Suppressor macrophage (primary cell): ENCODE measurements around the gene TANC1.

Experiments used
- DNase-seq, 4 experiments: peaks; one replicate each; pipeline ENCODE4 v3.0.0-alpha.2; 2020 to 2022

The TANC1 gene

DNA sequence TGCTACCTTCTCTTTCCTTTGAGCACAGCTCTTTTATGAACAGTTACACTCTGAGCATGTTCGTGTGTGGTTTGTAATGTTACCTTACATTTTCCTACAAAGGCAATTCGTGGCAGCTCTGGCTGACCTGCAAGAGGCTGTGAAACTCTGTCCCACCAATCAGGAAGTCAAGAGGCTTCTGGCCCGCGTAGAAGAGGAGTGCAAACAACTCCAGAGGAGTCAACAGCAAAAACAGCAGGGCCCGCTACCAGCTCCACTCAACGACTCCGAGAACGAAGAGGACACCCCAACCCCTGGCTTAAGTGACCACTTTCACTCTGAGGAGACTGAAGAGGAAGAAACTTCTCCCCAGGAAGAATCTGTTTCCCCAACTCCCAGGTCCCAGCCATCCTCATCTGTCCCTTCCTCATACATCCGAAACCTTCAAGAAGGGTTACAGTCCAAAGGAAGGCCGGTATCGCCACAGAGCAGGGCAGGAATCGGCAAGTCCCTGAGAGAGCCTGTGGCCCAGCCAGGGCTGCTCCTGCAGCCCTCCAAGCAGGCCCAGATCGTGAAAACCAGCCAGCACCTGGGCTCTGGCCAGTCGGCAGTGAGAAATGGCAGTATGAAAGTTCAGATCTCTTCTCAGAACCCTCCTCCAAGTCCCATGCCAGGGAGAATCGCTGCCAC is 261.2 kb downstream of the TANC1 start:
- no peak for DNase-seq

- no peak for DNase-seq
Observed at GRCh38 chr2:159230145-159230877, 261.9 kb downstream of the TANC1 start.

DNA sequence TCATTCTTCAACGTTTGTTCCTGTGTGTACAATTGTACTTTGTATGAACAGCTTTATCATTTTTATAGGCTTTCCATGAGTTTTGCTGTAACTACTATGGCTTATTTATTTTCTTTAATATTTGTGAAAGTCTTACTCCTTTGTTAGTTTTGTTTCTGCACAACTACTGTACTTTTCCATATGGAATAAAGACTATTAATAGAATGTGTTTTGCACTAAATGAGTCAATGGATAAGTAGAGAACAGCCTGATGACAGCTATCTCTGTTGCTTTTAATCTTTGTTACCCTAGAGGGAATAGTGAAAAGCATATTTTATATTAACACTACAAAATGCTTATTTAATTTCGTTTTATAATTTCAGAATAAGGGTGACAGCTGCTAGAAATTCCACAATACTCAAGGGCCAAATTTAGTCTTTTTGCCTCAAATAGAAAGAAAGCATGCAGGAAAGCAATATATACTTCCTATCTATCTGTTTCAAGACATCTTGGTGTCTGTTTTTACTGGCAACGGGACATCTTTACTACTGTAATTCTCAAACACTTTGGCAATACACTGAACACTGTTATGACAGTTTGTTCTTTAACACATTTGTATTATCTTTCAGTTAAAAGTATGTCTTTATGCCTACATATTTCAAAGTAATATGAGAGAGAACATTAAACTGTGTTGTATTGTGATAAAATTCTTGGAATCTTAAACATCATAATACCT is 264.2 kb downstream of the TANC1 start:
- DNase-seq, result no peak

DNA sequence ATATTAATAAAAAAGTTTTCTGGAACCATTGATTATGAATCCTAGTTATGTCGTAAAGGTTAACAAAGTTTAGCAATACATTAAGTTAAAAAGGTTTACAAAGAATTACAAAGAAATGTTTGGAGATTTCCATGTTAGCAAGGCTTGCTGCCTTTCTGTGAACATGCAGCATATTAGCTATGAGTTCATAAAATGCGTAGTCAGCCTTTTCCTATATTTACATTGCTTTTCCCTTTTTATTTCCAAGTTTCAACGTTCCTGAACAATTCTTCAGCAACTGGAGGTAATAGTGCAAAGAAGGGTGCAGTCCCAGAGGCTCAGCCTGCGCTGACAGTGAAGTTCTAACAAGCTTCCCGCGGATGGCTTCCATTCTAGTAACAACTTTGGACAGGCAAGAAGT is 266.4 kb downstream of the TANC1 start:
- no peak for DNase-seq

- DNase-seq, result no peak
Observed at GRCh38 chr2:159243529-159243928, 275.1 kb downstream of the TANC1 start.

- DNase-seq, result no peak
Observed at GRCh38 chr2:159246325-159246988, 278.0 kb downstream of the TANC1 start.

DNA sequence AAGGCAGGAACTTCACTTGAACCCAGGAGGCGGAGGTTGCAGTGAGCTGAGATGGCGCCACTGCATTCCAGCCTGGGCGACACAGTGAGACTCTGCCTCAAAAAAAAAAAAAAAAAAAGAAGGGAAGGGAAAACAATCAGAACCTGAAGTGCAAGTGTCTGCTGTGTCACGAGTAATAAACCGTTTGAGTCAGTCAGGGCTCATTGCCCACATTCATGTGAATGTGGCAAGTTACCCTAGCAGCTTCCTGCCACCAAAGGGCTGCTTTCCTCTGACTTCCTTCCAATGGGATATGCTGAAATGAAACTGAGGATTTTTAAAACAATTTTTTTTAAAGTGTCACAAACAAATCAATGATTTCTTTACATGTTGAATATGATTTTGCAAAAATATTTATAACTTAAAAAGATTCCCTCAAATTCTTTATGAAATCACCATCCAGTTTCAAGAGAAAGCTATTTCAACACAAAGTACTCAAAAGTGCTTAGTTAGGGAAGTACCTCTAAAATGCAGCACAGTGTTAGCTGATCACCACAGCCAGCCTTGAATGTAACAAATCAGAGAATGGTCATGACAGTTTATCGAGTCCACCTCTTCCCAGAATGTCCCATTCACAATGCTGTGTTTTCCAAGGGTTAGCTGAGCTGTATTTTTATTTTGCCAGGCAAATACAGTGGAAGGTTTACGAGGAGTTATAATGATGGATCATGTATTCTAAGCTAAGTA is 281.7 kb downstream of the TANC1 start:
- peak; percentile 79 to 94 (median 89) for DNase-seq

GRCh38 chr2:159251296-159252173 is 283.1 kb downstream of the TANC1 start:
- peak; percentile 11 to 43 (median 38) for DNase-seq

- DNase-seq, result no peak
Observed at GRCh38 chr2:159252905-159253304, 284.5 kb downstream of the TANC1 start.

DNA sequence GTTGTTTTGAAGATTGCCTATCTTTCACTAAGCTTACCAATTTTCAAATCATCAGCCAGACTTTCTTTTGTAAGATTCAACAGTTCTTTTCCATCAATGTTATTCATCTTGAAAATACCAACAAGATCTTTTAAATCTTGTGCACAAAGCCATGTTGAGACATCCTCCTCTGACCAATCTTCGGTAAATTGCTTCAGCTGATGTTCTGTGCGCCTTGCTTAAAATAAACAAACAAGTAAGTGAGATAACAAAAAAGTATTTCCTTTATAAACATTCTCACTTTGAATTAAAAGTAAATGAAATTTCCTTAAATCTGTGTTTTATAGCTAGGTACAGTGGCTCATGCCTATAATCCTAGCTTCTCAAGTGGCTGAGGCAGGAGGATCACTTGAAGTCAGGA is 287.7 kb downstream of the TANC1 start:
- DNase-seq, result no peak

DNA sequence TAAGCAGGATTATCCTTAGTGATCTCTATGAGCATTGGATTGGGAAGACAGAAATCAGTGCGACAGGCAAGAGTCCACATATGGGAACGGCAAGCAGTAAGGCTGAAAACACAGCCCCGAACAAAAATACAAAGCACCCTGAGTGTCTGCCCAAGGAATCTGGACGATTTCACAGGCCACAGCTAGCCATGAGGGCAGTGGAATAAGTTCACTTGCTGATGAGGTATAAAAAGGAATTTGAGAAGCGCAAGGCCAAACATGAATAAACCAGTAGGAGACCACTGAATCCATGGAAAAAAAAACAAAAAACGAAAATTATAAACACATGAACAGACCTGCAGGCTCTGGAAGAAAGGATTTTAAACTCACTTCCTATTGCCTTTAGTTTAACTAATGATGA is 293.8 kb downstream of the TANC1 start:
- no peak for DNase-seq

GRCh38 chr2:159262904-159263303 is 294.5 kb downstream of the TANC1 start:
- DNase-seq, result no peak

GRCh38 chr2:159265171-159265576 is 296.7 kb downstream of the TANC1 start:
- DNase-seq, result no peak

- DNase-seq, result no peak
Observed at GRCh38 chr2:159266554-159266953, 298.1 kb downstream of the TANC1 start.

- peak in 2 of 4 experiments; percentile 2 to 35 for DNase-seq
Observed at GRCh38 chr2:159267921-159268320, 299.5 kb downstream of the TANC1 start.

DNA sequence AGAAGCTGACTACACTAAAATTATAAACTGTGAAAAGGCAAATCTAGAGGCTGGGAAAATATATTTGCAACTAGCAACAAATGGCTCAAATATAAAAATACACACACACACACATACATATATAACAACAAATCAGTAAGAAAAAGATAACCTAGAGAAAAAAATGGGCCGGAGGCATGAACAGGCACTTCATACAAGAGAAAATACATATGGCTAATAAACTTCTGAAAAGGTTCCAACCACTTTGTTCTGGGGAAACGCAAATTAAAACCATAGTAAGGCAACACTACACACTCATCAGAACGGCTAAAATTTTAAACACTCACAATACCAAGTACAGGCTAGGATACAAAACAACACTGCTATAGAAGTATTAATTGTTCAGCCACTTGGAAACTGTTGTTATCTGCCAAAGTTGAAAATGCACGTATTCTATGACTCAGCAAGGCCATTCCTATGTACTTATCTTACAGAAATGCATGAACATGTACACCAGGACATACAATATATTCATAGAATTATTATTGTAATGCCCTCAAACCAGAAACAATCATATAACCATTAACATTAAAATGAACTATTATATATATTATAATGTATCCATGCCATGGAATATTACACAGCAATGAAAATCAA is 302.4 kb downstream of the TANC1 start:
- no peak for DNase-seq

GRCh38 chr2:159272156-159272555 is 303.7 kb downstream of the TANC1 start:
- DNase-seq, result no peak

DNA sequence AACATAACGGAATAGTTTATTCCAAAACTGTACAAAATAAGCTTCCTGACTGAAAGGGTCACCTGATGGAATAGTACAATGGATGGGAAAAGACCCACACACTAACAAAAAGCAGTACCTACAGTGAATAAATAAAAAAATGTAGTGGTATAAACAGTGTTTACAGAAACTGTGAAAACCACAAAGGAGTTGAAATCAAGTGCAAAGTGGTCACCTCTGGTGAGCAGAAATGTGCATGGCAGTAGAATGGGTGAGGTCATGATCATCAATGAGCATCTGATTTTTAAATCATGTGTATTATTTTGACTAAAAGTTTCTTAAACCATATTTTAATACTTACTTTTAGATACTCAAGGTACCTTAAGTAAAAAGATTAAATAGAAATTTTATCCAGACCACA is 306.7 kb downstream of the TANC1 start:
- DNase-seq, result no peak

- no peak for DNase-seq
Observed at GRCh38 chr2:159279700-159280099, 311.3 kb downstream of the TANC1 start.

DNA sequence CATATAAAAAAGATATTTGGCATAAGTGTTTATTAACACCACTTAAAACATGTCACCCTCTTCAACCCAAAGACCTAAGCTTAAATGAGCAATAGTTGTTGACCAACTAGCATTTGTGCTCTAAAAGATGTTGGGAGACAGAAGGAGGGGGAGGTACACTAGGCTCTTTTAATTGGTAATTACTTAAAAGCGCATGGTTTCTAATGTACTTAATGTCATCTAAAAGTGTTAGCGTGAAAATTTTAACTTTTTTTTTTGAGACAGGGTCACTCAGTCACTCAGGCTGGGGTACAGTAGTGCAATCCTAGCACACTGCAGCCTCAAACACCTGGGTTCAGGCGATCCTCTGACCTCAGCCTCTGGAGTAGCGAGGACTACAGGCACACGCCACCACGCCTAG is 312.6 kb downstream of the TANC1 start:
- no peak for DNase-seq
